ENCODE measurements around the gene COX7A1.
"Not testable (repeated sequence)": the region's sequence is repeated elsewhere in the genome, so short reads cannot be mapped to it uniquely, and the experiment has no call there.

COX7A1 gene

DNA sequence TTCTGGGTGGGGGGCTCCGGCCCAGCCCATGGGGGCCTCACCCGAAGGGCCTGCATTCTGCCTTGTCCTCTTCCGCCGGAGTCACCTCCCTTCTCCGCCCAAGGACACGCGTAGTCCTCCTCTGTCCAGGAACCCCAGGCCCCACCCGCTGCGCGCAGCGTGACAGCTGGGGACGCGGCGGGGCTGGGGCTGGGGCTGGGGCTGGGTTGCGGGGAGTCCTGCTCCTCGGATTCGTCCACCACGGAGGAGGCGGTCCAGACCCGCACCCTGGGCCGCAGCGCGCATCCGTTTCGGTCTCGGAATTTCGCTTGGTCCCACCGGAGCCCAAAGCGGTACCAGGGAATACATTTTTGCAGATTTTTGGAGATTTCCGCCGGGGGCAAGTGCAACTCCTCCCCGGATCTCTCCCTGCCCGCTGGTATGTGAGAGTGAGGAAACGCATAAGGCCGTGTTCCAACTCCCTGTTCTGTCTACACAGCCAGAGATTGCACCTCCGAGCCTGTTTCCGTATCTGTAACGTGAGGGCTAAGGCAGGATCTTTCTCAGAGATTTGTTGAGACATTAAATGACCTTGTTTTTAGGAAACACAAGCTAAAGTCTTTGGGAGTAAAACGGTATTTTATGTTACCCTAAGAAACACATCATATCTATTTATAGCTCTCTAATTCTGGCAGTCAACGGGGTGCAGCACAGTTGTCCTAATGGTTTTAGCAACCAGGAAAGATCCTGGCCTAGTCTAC lies at the start of gene COX7A1:
Gene COX7A1, minus strand, starts transcription at position 96 of the 740 bp plus-strand sequence. Its CDS starts 40 bp downstream, at position 56.
- DNase-seq (ENCODE audit: low spot score) = no peak

DNA sequence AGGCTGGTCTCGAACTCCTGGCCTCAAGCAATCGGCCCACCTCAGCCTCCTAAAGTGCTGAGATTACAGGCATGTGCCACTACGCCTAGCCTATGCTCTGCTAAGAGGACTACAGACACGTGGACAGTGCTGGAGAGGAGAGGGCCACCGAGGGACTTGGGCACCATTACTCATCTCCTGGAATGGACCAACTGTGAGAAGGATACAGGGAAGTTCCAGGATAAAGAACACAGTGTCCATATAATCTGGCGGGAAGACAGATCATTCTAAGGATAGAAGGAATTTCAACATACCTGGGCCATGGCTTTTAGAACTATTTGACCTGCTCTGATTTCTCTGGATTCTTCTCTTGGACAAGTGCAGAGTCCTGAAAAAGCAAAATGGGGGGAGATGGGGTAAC lies 49.4 kb upstream of the COX7A1 start:
- no peak for DNase-seq (ENCODE audit: low spot score)

DNA sequence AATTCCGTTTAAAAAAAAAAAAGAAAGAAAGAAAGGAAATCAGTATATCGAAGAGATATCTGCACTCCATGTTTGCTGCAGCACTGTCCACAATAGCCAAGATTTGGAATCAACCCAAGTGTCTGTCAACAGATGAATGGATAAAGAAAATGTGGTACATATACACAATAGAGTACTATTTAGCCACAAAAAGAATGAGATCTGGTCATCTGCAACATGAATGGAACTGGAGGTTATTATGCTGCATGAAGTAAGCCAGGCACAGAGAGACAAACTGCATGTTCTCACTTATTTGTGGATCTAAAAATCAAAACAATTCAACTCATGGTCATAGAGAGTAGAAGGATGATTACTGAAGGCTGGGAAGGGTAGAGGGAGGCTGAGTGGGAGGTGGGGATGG lies 45.9 kb upstream of the COX7A1 start:
- no peak for DNase-seq (ENCODE audit: low spot score)

DNA sequence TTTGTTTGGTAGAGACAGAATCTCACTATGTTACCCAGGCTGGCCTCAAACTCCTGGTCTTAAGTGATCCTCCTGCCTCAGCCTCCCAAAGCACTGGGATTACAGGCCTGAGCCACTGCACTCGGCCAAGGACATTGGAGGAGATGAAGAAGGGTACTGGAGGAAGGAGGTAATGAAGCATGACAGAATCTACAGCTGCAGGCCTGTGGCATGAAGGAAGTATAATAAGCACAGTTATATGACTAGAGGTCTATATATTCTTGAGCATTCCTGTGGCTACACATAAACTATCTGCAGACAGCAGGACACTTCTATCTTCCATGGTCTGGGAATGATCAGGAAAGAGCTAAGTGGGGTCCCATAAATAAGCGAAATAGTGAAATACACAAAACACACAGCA lies 44.0 kb upstream of the COX7A1 start:
- no peak for DNase-seq (ENCODE audit: low spot score)

DNA sequence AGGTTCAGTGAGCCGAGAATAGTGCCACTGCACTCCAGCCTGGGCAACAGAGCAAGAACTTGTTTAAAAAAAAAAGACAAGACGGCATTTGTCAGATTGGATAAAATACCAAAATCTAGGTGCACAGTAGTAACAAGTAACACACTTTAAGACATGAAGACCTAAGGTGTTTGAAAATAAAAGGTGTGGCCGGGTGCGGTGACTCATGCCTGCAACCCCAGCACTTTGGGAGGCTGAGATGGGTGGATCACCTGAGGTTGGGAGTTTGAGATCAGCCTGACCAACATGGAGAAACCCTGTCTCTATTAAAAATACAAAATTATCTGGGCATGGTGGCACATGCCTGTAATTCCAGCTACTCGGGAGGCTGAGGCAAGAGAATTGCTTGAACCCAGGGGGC lies 34.5 kb upstream of the COX7A1 start:
- not testable (repeated sequence) for DNase-seq (ENCODE audit: low spot score)

DNA sequence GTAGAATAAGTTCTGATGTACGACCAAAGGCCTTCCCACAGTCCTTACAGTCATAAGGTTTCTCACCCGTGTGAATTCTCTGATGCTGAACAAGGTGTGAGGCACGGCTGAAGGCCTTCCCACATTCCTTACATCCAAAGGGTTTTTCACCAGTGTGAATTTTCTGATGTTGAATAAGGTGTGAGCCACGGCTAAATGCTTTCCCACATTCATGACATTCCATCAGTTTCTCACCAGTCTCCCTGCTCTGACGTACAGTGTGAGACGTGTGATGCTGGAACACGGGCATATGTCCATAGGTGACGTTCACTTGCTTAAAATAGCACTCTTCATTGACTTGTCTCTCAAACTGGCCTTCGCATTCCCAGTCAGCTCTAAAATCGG lies 31.0 kb upstream of the COX7A1 start:
- DNase-seq (ENCODE audit: low spot score) = no peak

DNA sequence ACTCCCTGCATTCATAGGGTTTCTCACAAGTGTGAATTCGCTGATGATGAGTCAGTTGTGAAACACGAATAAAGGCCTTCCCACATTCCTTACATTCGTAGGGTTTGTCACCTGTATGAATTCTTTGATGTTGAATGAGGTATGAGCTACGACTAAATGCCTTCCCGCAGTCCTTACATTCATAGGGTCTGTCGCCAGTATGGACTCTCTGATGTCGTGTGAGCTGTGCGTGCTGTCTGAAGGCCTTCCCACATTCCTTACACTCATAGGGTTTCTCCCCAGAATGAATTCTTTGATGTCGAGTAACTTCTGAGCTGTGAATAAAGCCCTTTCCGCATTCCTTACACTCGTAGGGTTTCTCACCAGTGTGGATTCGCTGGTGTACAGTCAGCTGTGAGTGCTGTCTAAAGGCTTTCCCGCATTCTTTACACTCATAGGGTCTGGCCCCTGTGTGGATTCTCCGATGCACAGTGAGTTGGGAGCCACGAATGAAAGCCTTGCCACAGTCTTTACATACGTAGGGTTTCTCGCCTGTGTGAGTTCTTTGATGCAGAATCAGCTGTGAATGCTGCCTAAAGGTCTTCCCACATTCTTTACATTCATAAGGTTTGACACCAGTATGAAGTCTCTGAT lies 30.5 kb upstream of the COX7A1 start:
- DNase-seq (ENCODE audit: low spot score) = peak; percentile 64

DNA sequence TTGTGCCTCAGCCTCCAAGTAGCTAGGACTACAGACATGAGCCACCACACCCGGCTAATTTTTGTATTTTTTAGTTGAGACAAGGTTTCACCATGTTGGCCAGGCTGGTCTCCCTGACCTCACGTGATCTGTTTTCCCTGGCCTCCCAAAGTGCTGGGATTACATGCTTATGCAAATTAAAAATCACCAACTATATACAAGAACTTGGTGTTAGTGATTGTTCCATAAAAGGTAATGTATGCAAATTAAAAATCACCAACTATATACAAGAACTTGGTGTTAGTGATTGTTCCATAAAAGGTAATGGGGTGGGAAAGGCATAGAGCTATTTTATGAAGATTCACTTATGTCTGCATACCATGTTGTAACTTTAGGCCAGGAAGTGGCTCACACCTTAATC lies 26.8 kb upstream of the COX7A1 start:
- DNase-seq (ENCODE audit: low spot score) = not testable (repeated sequence)

DNA sequence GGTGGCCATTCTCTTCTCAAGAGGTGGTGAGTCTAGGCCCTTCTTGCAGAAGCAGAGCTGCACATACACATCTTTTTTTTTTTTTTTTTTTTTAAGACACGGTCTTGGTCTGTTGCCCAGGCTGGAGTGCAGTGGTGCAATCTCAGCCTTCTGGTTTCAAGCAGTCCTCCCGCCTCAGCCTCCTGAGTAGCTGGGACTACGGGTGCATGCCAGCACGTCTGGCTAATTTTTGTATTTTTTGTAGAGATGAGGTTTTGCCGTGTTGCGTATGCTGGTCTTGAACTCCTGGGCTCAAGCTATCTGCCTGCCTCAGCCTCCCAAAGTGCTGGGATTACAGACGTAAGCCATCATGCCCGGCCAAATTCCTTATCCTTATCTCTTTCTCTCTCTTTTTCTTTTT lies 21.6 kb upstream of the COX7A1 start:
- not testable (repeated sequence) for DNase-seq (ENCODE audit: low spot score)

DNA sequence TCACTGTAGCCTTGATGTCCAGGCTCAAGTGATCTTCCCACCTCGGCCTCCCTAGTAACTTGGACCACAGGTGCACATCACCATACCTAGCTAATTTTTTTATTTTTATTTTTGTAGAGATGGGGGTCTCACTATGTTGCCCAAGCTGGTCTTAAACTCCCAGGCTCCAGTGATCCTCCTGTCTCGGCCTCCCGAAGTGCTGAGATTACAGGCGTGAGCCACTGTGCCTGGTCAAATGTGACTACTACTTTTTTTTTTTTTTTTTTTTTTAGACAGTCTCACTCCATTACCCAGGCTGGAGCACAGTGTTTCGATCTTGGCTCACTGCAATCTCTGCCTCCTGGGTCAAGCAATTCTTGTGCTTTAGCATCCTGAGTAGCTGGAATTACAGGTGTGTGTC lies 20.6 kb upstream of the COX7A1 start:
- no peak for DNase-seq (ENCODE audit: low spot score)

DNA sequence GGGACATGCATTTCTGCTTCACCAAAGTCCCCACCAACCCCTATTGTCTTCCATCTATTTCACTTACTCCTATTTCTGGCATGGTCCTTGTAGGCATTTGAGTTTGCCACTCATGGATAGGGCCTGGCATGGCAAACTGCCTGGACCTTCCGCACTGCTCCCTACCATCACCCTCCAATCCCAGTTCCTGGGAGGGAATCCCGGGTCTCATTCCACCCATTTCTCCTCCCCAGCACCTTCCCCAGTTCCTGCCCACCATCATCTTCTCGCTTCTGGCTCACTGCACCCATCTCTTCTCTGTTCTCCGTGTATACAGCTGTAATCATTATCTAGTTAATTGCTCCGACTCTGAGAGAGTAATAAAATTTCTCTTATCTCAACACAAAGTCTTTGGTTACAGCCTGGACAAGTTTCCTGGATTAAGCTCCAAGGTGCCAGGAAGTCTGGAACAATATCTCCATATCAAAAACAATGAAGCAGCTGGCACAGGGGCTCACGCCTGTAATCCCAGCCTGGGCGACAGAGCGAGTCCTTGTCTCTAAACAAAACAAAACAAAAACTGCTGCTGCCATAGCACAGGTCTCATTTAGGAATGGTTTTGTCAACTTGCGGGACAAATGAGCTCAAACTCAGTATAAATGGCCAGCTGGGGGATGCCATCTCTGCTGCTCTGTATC lies 17.0 kb upstream of the COX7A1 start:
- DNase-seq (ENCODE audit: low spot score) = no peak

DNA sequence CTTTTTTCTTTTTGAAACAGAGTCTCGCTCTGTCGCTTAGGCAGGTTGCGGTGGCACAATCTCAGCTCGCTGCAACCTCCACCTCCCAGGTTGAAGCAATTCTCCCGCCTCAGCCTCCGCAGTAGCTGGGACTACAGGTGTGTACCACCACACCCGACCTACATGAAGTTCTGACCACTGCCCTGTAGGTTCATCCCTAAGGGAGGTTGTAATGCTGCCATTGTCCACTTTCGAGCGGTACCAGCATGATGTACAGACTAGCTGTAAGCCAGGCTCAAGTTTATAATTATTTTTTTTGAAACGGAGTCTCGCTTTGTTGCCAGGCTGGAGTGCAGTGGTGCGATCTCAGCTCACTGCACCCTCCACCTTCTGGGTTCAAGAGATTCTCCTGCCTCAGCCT lies 11.6 kb upstream of the COX7A1 start:
- no peak for DNase-seq (ENCODE audit: low spot score)

DNA sequence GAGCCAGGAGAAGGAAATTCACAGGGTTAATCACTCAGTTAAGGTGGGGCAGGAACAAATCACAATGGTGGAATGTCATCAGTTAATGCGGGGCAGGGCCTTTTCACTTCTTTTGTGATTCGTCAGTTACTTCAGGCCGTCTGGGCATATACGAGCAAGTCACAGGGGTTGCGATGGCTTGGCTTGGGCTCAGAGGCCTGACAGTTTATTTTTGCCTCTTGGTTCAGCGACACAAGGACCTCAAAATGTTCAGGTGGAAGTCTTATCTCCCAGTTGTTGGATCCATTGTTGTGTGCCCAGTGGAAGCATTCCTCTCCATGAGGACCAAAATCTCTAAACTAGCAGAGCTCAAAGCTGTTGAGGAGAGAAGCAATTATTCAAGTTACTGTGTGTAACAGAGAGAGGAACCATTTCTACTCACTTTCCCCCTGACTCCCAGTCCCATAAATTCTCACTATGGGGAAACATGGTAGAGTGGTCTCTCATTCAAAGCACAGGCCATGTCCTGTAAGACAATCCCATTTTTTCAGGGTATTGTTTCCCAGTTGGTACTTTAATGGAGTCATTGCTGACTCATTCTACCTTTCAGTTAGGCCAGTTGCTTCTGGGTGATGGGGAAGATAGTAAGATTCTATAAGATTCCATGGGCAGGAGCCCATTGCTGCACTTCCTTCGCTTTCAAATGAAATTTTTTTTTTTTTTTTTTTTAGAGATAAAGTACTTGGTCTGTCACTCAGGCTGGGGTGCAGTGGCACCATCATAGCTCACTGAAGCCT lies 8.8 kb upstream of the COX7A1 start:
- DNase-seq (ENCODE audit: low spot score) = no peak

DNA sequence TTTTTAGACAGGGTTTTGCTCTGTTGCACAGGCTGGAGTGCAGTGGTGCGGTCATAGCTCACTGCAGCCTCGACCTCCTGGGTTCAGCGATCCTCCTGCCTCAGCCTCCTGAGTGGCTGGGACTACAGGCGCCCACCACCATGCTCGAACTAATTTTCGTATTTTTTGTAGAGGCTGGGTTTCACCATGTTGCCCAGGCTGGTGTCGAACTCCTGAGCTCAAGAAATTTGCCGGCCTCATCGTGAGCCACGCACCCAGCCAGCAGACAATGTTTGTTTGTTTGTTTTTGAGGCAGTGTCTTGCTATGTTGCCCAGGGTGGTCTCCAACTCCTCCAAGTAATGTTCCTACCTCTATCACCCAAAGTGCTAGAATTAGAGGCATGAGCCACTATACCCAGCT lies 879 bp upstream of the COX7A1 start:
- DNase-seq (ENCODE audit: low spot score) = no peak

DNA sequence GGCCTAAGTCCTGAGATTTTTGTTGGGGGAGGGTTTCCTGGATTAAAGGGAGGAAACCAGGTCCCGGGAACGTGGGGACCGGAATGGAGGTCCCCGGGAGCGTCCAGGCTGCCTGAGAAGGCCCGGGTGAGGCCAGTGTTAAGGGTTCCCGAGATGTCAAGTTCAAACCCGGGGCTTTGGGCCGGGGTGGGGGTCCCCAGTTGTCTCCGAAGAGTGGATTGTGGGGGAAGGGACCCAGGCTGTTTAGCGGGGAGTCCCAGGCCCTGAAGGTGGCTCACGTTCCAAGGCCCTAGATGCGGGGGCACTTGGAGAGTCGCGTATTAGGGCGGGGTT lies 262 bp downstream of the COX7A1 start:
- no peak for DNase-seq (ENCODE audit: low spot score)

DNA sequence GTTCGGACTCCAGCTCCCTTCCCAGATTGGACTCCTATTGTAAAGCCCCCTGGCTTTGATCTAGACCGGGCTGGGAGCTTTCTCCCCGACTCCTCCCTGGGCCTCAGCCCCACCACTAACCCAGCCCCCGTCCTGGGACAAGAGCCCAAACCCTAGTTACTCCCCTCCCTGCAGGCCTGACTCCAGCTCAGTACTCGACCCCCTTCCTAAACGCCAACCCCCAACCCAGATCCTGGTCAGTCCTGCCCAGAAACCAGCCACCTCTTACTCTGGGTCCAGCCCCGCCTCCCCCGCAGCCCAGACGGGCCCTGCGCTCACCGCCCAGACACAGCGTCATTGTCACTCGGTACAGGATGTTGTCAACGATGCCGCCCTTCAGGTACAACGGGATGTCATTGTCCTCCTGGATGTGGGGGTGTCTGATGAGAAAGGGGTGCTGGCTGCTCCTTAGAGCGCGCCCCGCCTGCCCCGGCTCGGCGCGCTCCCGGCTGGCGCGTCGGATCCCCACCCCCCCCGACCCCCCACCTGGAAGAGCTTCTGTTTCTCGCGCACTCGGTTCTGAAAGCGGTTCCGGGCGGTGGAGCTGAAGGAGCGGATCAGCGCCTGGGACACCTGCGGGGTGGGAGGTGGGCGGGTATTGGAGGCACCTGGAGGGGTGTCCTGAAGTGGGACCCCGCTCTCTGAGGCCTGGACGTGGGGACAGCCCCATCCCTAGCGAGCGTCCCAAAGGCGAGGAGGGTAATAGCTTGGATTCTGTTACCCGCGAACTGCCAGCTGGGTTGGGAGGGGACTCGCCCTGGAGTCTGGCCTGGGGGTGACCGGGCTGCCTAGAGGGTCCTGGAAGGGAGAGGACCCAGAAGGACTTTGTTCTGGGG lies 866 bp downstream of the COX7A1 start:
- DNase-seq (ENCODE audit: low spot score) = no peak

DNA sequence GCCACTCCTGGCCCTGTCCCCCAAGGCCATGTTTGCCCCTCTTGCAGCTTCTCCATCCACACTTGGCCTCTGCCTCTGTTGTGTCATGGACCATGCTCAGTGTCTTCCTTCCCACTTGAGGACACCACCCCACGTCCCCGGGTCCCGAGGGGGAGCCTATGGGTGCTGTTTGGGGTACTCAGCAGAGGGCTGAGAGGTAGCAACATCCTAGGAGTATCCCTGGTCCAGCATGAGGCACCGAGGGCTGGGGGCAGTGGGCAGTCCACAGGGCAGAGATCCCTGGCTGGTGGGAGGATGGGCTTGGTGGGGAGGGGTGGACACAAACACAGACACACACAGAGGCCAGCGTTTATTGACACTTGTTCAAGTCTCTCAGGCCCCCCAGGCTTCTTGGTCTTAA lies 1.7 kb downstream of the COX7A1 start:
- DNase-seq (ENCODE audit: low spot score) = no peak

DNA sequence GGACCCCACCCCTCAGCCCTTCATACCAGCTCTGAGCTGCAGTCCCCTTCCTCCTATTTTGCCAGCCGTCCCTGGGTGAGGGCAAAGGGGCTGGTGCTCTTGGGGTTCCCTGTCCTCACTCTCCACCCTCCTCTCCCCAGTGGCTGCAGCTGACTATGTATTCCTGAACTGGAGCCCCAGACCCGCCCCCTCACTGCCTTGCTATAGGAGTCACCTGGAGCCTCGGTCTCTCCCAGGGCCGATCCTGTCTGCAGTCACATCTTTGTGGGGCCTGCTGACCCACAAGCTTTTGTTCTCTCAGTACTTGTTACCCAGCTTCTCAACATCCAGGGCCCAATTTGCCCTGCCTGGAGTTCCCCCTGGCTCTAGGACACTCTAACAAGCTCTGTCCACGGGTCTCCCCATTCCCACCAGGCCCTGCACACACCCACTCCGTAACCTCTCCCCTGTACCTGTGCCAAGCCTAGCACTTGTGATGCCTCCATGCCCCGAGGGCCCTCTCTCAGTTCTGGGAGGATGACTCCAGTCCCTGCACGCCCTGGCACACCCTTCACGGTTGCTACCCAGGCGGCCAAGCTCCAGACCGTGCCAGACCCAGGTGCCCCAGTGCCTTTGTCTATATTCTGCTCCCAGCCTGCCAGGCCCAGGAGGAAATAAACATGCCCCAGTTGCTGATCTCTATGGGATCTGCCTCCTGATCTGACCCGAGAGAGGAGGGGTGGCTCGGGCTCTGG lies 2.4 kb downstream of the COX7A1 start:
- DNase-seq (ENCODE audit: low spot score) = no peak

DNA sequence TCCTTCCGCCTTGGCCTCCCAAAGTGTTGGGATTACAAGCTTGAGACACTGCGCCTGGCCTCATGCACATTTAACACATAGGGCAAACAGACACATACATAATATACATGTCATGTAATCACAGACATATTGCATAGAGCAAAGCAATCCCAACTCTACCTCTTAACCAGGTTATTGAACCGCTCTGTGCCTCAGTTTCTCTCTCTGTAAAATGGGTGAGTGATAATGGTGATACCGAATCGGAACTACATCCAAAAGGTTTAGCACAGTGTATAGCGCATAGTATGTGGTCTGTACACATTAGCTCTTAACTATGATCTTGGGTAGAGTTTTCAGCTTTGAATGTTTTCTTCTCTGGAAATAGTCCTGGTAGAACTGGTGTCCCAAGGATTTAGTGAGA lies 7.6 kb downstream of the COX7A1 start:
- DNase-seq (ENCODE audit: low spot score) = no peak

DNA sequence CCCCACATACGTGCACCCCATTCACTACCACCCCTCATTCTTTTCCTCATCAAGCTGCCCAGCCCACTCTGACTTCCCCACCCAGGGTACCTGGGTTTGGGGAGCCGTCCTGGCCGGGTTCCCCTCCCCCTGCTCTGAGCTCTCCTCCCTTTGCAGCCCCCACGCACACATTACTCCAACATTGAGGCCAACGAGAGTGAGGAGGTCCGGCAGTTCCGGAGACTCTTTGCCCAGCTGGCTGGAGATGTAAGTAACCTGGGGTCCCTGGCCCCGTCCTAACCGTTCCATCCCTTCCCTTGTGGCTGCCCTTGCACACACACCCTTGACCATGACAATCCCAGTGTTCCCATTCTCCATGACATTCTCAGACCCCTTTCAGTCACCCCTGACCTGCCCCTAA lies 9.8 kb downstream of the COX7A1 start:
- no peak for DNase-seq (ENCODE audit: low spot score)

DNA sequence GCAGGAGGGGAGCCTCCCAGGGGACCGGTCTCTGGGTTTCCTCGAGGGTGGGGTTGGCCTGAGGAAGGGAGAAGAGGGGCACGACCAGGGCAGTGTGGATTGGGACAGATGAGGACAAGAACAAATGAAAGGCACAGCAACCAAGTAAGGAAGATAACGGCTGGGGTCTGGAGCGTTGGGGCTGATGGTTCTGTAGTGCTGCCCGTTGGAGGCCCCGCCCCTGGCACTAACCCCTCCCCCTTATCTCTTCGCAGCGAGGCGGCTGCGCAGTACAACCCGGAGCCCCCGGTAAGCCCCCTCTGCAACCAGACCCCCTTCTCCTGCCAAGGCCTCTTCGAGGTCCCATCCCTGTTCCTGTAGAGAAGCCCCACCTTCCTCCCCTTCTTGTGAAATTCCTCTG lies 10.2 kb downstream of the COX7A1 start:
- DNase-seq (ENCODE audit: low spot score) = no peak

Data from RKO (cell line).